KMS-11 (cell line): ENCODE measurements around the gene SMG6.
A peak's percentile ranks its signal among the peaks of the same experiment; 100 is the strongest.

Experiments used
- H2AFZ ChIP-seq: fragments of 200-600 bp; sonication (generic); 2 replicates; pipeline ENCODE4 v1.6.1; 2016; ENCODE audit warnings: antibody characterized with exemption, mixed run types, low read depth
- H3K27ac ChIP-seq: fragments of 200-600 bp; sonication (generic); 2 replicates; pipeline ENCODE4 v1.6.1; 2016; ENCODE audit warnings: mild to moderate bottlenecking, mixed run types
- H3K27me3 ChIP-seq: fragments of 200-600 bp; sonication (generic); 2 replicates; pipeline ENCODE4 v1.6.1; 2017; ENCODE audit warnings: mild to moderate bottlenecking, low read depth, mixed run types, moderate library complexity; ENCODE audit not compliant: insufficient read depth
- H3K36me3 ChIP-seq: fragments of 200-600 bp; sonication (generic); 2 replicates; pipeline ENCODE4 v1.6.1; 2017; ENCODE audit warnings: mild to moderate bottlenecking, mixed run types; ENCODE audit not compliant: insufficient read depth
- H3K4me1 ChIP-seq: fragments of 200-600 bp; sonication (generic); 2 replicates; pipeline ENCODE4 v1.6.1; 2016; ENCODE audit warnings: mild to moderate bottlenecking, low read depth, mixed run types; ENCODE audit not compliant: poor library complexity, severe bottlenecking
- H3K4me2 ChIP-seq: fragments of 200-600 bp; sonication (generic); 2 replicates; pipeline ENCODE4 v1.7.0; 2016; ENCODE audit warnings: mild to moderate bottlenecking, mixed run types
- H3K4me3 ChIP-seq: fragments of 200-600 bp; sonication (generic); IDR thresholded peaks from 2 replicates; pipeline ENCODE4 v1.6.1; 2017; ENCODE audit warnings: low read depth, low read length, mixed read lengths; ENCODE audit not compliant: insufficient read depth
- H3K79me2 ChIP-seq: fragments of 200-600 bp; sonication (generic); 2 replicates; pipeline ENCODE4 v1.6.1; 2016; ENCODE audit warnings: low read depth, mixed run types; ENCODE audit not compliant: insufficient read depth
- H3K9ac ChIP-seq: fragments of 200-600 bp; sonication (generic); 2 replicates; pipeline ENCODE4 v1.6.1; 2016; ENCODE audit warnings: mild to moderate bottlenecking, mixed run types
- H4K20me1 ChIP-seq: fragments of 200-600 bp; sonication (generic); 2 replicates; pipeline ENCODE4 v1.6.1; 2016; ENCODE audit warnings: mild to moderate bottlenecking, mixed run types; ENCODE audit not compliant: insufficient read depth
- CTCF ChIP-seq: fragments of 200-600 bp; sonication (generic); conservative IDR thresholded peaks from 2 replicates; pipeline ENCODE4 v1.6.1; 2017; ENCODE audit warnings: low read depth, mild to moderate bottlenecking, antibody characterized with exemption, low read length, moderate library complexity, mixed read lengths

Gene SMG6

DNA sequence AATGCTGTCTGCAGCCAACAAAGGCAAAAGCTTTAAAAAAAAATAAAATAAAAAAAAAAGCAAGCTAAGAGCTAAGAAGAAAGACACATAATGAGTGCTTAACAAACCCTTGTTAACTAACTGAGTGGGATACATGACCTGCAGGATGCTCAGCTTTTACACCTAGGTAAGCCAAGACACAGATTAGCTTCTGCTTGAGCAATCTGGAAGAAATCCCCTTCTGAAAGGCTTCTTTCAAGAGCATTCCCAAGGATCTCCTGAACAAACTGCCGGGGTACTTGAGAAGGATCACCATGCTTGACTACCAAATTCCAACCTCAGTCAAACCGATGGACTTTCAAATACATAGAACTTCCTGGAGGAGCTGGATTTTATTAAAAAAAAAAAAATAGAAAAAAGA is 92.9 kb downstream of the SMG6 start:
- Histone ChIP-seq H2AFZ (no peak overlapping the region), H3K79me2 (no peaks in the 10 kb centered on the region), H3K4me3 (no peak overlapping the region), H3K36me3 (no peaks in the 10 kb centered on the region), H3K9ac (no peak overlapping the region), H3K4me1 (peaks cover 52% of the 10 kb centered on the region), H3K4me2 (no peak overlapping the region), H4K20me1 (no peaks in the 10 kb centered on the region), H3K27ac (no peak overlapping the region), H3K27me3 (no peaks in the 10 kb centered on the region)
- no peak for TF ChIP-seq CTCF

DNA sequence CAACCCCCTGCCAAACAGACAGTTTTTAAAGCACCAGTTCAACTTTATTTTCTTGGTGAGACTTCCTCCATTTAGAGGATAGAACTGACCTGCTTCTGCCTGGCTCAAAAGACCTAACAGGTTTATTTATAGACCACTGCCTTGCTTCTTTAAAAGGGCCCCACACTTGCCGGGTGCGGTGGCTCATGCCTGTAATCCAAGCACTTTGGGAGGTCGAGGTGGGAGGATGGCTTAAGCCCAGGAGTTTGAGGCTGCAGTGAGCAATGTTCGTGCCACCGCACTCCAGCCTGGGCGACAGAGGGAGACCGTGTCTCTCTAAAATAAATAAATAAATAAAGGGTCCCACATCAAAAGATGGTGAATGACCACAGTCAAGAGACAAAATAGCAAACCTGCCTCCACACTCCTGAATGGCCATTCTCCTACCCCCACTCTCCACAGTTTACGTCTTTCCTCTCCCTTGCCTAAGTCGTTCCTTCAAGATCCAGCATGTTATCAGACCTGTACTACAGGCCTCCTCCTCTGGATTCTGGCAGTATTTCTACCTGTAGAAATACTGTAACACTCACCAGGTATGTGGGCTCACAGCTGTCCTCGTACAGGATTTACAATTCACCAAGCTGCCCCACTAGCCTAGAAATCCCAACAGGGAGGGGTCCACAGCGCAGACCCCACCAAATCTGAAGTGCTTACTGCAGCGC is 95.6 kb downstream of the SMG6 start:
- Histone ChIP-seq H2AFZ (no peak overlapping the region), H3K4me3 (no peak overlapping the region), H3K9ac (no peak overlapping the region), H3K4me2 (no peak overlapping the region), H4K20me1 (no peaks in the 10 kb centered on the region), H3K36me3 (no peaks in the 10 kb centered on the region), H3K79me2 (no peaks in the 10 kb centered on the region), H3K4me1 (peaks cover 43% of the 10 kb centered on the region), H3K27me3 (no peaks in the 10 kb centered on the region), H3K27ac (no peak overlapping the region)
- no peak for TF ChIP-seq CTCF

- H3K27me3 ChIP-seq, result no peaks in the 10 kb centered on the region
- no peaks in the 10 kb centered on the region for H4K20me1 ChIP-seq
- no peak overlapping the region for H3K4me3 ChIP-seq
- TF ChIP-seq CTCF, result no peak
- no peak overlapping the region for H2AFZ ChIP-seq
- no peaks in the 10 kb centered on the region for H3K79me2 ChIP-seq
- H3K4me2 ChIP-seq, result no peak overlapping the region
- peaks cover 49% of the 10 kb centered on the region for H3K4me1 ChIP-seq
- no peaks in the 10 kb centered on the region for H3K36me3 ChIP-seq
- H3K9ac ChIP-seq, result no peak overlapping the region
- H3K27ac ChIP-seq, result no peak overlapping the region
Measured at GRCh38 chr17:2204393-2204792, 99.2 kb downstream of the SMG6 start.

DNA sequence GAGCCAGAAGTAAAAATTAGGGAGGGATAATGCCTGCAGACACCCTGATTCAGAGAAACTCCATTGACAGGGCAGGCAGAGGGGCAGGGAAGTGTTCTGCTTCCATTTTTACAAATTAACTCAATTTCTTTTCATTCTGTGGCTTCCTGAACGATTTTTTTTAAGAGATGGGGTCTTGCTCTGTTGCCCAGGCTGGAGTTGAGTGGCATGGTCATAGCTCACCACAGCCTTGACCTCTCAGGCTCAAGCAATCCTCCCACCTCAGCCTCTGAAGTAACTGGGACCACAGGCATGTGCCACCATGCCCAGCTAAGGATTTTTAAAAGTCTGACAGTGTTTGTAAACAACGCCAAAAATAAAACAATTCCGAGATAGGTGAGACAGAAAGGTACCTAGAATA is 99.8 kb downstream of the SMG6 start:
- no peak overlapping the region for H3K4me3 ChIP-seq
- H3K79me2 ChIP-seq, result no peaks in the 10 kb centered on the region
- no peaks in the 10 kb centered on the region for H3K36me3 ChIP-seq
- peak overlapping the region; percentile 91 for H3K4me2 ChIP-seq
- TF ChIP-seq CTCF, result no peak
- no peaks in the 10 kb centered on the region for H3K27me3 ChIP-seq
- H3K9ac ChIP-seq, result no peak overlapping the region
- H3K27ac ChIP-seq, result no peak overlapping the region
- no peaks in the 10 kb centered on the region for H4K20me1 ChIP-seq
- H2AFZ ChIP-seq, result no peak overlapping the region
- H3K4me1 ChIP-seq, result peaks cover 49% of the 10 kb centered on the region
